K562 (cell line): ENCODE data around the gene SESN2. TPM values are rescaled to one million over a fixed set of nuclear protein-coding genes. Genes with fewer than 3 reads are reported as not detected.

ENCODE experiments used
- ASH1L ChIP-seq: fragments of 450-650 bp; IDR thresholded peaks from 2 replicates; pipeline ENCODE4 v1.6.1; 2018; ENCODE audit warnings: borderline replicate concordance, mild to moderate bottlenecking, low read depth; ENCODE audit not compliant: partially characterized antibody
- CEBPG ChIP-seq, 3 experiments: fragments of 200-800 bp in 1 of 3; sonication (Bioruptor generic) in 1 of 3; sonication (generic) in 1 of 3; formaldehyde crosslinking in 1 of 3; IDR thresholded peaks in 2 of 3; conservative IDR thresholded peaks in 1 of 3; 2 replicates each; pipeline versions ENCODE4 v1.6.1 to v1.8.0; 2016 to 2022; ENCODE audit warnings: missing compliant biosample characterization in 2 of 3, missing genetic modification characterization in 2 of 3, mild to moderate bottlenecking in 1 of 3, missing genetic modification reagents in 1 of 3
- DACH1 ChIP-seq: fragments of 450-650 bp; IDR thresholded peaks from 2 replicates; pipeline ENCODE4 v1.6.1; 2018; ENCODE audit not compliant: partially characterized antibody
- KAT2B ChIP-seq: IDR thresholded peaks from one replicate; pipeline ENCODE4 v1.6.1; 2012; ENCODE audit warnings: low read depth, mild to moderate bottlenecking, control low read depth, inconsistent platforms, low read length, moderate library complexity
- MCM5 ChIP-seq: fragments of 450-650 bp; IDR thresholded peaks from 2 replicates; pipeline ENCODE4 v1.6.1; 2016; ENCODE audit warnings: low read depth
- PYGO2 ChIP-seq: fragments of 450-650 bp; IDR thresholded peaks from 2 replicates; pipeline ENCODE4 v1.6.1; 2016; ENCODE audit warnings: mild to moderate bottlenecking, missing genetic modification characterization, moderate library complexity, missing compliant biosample characterization
- SRSF3 ChIP-seq: fragments of 200-400 bp; formaldehyde crosslinking; IDR thresholded peaks from 2 replicates; pipeline ENCODE4 v1.6.1; 2016; ENCODE audit warnings: mild to moderate bottlenecking, low read length, moderate library complexity; ENCODE audit not compliant: insufficient read depth
- SUPT5H ChIP-seq: fragments of 450-650 bp; IDR thresholded peaks from 2 replicates; pipeline ENCODE4 v1.6.1; 2016
- ZNF589 ChIP-seq: fragments of 200-800 bp; sonication (Bioruptor generic); IDR thresholded peaks from 2 replicates; pipeline ENCODE4 v1.6.1; 2016; ENCODE audit warnings: low read depth, missing genetic modification characterization, missing compliant biosample characterization
- ZNF785 ChIP-seq: fragments of 250-450 bp; sonication (Bioruptor Pico); IDR thresholded peaks from 2 replicates; pipeline ENCODE4 v1.4.0; 2020; ENCODE audit warnings: mild to moderate bottlenecking
- polyA plus RNA-seq, 8 experiments: library from polyadenylated mRNA; depleted of rRNA in 4 of 8; stranded (reverse) in 5 of 8; unstranded in 3 of 8; fragments of >200 nt; fragmentation: Nextera tagmentation in 2 of 8; fragmentation: Illumina TruSeq in 1 of 8; extraction: Ambion mirVana in 2 of 8; extraction: Trizol in 1 of 8; gene quantifications; 2 replicates each; pipeline versions ENCODE4 v1.2.1 to v1.2.3, GENCODE V29; 2011 to 2014; ENCODE audit warnings: inconsistent platforms in 1 of 8, missing spikeins in 1 of 8
- total RNA-seq, 7 experiments: library from RNA; depleted of rRNA in 6 of 7; stranded (reverse); fragments of >200 nt in 6 of 7; fragmentation: Illumina TruSeq in 2 of 7; extraction: Trizol in 2 of 7; gene quantifications; 2 replicates each; pipeline versions ENCODE4 v1.2.1 to v1.2.3, GENCODE V29; 2011 to 2021; ENCODE audit warnings: low replicate concordance in 1 of 7
- TF ChIP-seq, protein P1 (sequence below): fragments of 250-450 bp; sonication (Bioruptor Pico); IDR thresholded peaks from 2 replicates; pipeline ENCODE4 v1.5.0; 2021; ENCODE audit warnings: mild to moderate bottlenecking, borderline replicate concordance
- TF ChIP-seq, protein P2 (sequence below): fragments of 200-800 bp; sonication (Bioruptor generic); IDR thresholded peaks from 2 replicates; pipeline ENCODE4 v1.6.1; 2017; ENCODE audit warnings: missing genetic modification characterization, missing compliant biosample characterization
- TF ChIP-seq, protein P3 (sequence below): fragments of 250-450 bp; sonication (Bioruptor Pico); IDR thresholded peaks from 2 replicates; pipeline ENCODE4 v1.8.0; 2021; ENCODE audit warnings: moderate library complexity, mild to moderate bottlenecking, inconsistent platforms
- TF ChIP-seq, protein P4 (sequence below): sonication (generic); formaldehyde crosslinking; IDR thresholded peaks from 2 replicates; pipeline ENCODE4 v1.8.0; 2022; ENCODE audit warnings: missing genetic modification reagents, mild to moderate bottlenecking, moderate library complexity, borderline replicate concordance
- TF ChIP-seq, protein P5 (sequence below): IDR thresholded peaks from 3 replicates; pipeline ENCODE4 v1.6.1; 2011; ENCODE audit warnings: borderline replicate concordance, mild to moderate bottlenecking, moderate library complexity; ENCODE audit not compliant: insufficient read length; ENCODE audit errors: extremely low read depth
- TF ChIP-seq, protein P6 (sequence below): sonication (generic); formaldehyde crosslinking; IDR thresholded peaks from 2 replicates; pipeline ENCODE4 v1.4.0; 2020; ENCODE audit warnings: mild to moderate bottlenecking, missing genetic modification reagents

SESN2 gene
- total and polyA plus RNA-seq, 9 of the 15 experiments (the other 6 are each of a cell fraction or from before 2014, with no cell fraction given) = 3.7 to 71.3 (median 16.8) TPM

DNA sequence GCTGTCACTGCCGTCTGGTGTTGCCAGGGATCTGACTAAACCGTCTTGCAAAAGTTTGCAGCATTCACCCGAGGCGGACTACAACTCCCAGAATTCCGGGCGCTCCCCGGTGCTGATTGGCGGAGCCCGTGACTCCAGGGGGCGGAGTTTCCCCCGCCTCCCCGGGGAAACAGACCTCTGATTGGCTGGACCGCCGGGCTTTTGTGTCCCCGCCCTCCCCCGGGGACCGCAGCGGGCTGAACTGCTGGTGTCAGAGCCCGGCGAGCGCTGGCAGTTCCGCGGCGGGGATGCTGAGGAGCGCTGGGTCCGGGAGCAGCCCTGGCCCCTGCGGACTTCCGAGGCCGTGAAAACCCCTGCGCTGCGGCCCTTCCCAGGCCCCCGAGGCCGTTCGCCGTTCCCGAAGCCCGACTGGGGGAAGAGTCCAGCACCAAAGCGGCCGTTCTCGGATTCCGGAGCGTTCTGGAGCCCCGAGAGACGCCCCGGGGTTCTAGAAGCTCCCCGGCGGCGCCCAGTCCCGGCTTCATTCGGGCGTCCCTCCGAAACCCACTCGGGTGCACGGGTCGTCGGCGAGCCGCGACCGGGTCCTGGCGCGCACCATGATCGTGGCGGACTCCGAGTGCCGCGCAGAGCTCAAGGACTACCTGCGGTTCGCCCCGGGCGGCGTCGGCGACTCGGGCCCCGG is at the start of gene SESN2 (continued):
- TF ChIP-seq KAT2B (no peak), ZNF785 (CRISPR knock-in tag) (no peak), CEBPG (CRISPR knock-in tag; IDR thresholded peaks at IDR 0.05) (peak; percentile 100), CEBPG (tag; conservative IDR thresholded peaks at IDR 0.05 in 1 of 2, IDR thresholded peaks at IDR 0.05 in 1 of 2) (peak; percentile 97 to 100), ZNF589 (peak; percentile 29; the same call in 1 of the 2 replicates), PYGO2 (tag) (no peak), SRSF3 (no peak; the same call in 1 of the 2 replicates), MCM5 (no peak), ASH1L (no peak), SUPT5H (peak; percentile 99), DACH1 (no peak)
- TF ChIP-seq, protein P1, sequence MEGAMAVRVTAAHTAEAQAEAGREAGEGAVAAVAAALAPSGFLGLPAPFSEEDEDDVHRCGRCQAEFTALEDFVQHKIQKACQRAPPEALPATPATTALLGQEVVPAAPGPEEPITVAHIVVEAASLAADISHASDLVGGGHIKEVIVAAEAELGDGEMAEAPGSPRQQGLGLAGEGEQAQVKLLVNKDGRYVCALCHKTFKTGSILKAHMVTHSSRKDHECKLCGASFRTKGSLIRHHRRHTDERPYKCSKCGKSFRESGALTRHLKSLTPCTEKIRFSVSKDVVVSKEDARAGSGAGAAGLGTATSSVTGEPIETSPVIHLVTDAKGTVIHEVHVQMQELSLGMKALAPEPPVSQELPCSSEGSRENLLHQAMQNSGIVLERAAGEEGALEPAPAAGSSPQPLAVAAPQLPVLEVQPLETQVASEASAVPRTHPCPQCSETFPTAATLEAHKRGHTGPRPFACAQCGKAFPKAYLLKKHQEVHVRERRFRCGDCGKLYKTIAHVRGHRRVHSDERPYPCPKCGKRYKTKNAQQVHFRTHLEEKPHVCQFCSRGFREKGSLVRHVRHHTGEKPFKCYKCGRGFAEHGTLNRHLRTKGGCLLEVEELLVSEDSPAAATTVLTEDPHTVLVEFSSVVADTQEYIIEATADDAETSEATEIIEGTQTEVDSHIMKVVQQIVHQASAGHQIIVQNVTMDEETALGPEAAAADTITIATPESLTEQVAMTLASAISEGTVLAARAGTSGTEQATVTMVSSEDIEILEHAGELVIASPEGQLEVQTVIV (CRISPR knock-in tag) = no peak
- TF ChIP-seq, protein P2, sequence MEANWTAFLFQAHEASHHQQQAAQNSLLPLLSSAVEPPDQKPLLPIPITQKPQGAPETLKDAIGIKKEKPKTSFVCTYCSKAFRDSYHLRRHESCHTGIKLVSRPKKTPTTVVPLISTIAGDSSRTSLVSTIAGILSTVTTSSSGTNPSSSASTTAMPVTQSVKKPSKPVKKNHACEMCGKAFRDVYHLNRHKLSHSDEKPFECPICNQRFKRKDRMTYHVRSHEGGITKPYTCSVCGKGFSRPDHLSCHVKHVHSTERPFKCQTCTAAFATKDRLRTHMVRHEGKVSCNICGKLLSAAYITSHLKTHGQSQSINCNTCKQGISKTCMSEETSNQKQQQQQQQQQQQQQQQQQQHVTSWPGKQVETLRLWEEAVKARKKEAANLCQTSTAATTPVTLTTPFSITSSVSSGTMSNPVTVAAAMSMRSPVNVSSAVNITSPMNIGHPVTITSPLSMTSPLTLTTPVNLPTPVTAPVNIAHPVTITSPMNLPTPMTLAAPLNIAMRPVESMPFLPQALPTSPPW (CRISPR knock-in tag) = peak; percentile 90
- TF ChIP-seq, protein P3, sequence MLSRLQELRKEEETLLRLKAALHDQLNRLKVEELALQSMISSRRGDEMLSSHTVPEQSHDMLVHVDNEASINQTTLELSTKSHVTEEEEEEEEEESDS (CRISPR knock-in tag) = no peak
- TF ChIP-seq, protein P4, sequence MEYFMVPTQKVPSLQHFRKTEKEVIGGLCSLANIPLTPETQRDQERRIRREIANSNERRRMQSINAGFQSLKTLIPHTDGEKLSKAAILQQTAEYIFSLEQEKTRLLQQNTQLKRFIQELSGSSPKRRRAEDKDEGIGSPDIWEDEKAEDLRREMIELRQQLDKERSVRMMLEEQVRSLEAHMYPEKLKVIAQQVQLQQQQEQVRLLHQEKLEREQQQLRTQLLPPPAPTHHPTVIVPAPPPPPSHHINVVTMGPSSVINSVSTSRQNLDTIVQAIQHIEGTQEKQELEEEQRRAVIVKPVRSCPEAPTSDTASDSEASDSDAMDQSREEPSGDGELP (CRISPR knock-in tag) = peak; percentile 88; the same call in 1 of the 2 replicates
- TF ChIP-seq, protein P5, sequence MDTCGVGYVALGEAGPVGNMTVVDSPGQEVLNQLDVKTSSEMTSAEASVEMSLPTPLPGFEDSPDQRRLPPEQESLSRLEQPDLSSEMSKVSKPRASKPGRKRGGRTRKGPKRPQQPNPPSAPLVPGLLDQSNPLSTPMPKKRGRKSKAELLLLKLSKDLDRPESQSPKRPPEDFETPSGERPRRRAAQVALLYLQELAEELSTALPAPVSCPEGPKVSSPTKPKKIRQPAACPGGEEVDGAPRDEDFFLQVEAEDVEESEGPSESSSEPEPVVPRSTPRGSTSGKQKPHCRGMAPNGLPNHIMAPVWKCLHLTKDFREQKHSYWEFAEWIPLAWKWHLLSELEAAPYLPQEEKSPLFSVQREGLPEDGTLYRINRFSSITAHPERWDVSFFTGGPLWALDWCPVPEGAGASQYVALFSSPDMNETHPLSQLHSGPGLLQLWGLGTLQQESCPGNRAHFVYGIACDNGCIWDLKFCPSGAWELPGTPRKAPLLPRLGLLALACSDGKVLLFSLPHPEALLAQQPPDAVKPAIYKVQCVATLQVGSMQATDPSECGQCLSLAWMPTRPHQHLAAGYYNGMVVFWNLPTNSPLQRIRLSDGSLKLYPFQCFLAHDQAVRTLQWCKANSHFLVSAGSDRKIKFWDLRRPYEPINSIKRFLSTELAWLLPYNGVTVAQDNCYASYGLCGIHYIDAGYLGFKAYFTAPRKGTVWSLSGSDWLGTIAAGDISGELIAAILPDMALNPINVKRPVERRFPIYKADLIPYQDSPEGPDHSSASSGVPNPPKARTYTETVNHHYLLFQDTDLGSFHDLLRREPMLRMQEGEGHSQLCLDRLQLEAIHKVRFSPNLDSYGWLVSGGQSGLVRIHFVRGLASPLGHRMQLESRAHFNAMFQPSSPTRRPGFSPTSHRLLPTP = no peak
- TF ChIP-seq, protein P6, sequence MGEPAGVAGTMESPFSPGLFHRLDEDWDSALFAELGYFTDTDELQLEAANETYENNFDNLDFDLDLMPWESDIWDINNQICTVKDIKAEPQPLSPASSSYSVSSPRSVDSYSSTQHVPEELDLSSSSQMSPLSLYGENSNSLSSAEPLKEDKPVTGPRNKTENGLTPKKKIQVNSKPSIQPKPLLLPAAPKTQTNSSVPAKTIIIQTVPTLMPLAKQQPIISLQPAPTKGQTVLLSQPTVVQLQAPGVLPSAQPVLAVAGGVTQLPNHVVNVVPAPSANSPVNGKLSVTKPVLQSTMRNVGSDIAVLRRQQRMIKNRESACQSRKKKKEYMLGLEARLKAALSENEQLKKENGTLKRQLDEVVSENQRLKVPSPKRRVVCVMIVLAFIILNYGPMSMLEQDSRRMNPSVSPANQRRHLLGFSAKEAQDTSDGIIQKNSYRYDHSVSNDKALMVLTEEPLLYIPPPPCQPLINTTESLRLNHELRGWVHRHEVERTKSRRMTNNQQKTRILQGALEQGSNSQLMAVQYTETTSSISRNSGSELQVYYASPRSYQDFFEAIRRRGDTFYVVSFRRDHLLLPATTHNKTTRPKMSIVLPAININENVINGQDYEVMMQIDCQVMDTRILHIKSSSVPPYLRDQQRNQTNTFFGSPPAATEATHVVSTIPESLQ (CRISPR knock-in tag) = no peak; the same call in 1 of the 2 replicates
